LNCAP (cell line): ENCODE results near the gene HYKK.

Experiments used
- CTCF ChIP-seq: fragments of 450-650 bp; IDR thresholded peaks from 2 replicates; pipeline ENCODE4 v1.5.1; 2017; ENCODE audit warnings: mild to moderate bottlenecking

HYKK gene

GRCh38 chr15:78492872-78493271 lies 14.5 kb upstream of the HYKK start:
- no peak for TF ChIP-seq CTCF

- TF ChIP-seq CTCF = no peak
Measured at GRCh38 chr15:78501857-78502256, 5.5 kb upstream of the HYKK start.

GRCh38 chr15:78502641-78503040 lies 4.7 kb upstream of the HYKK start:
- TF ChIP-seq CTCF = no peak

- no peak for TF ChIP-seq CTCF
Measured at GRCh38 chr15:78507831-78508160, 419 bp downstream of the HYKK start.

- no peak for TF ChIP-seq CTCF
Measured at GRCh38 chr15:78508272-78508671, 895 bp downstream of the HYKK start.

GRCh38 chr15:78509726-78510312 lies 2.4 kb downstream of the HYKK start:
- TF ChIP-seq CTCF = no peak

GRCh38 chr15:78524230-78524629 lies 16.9 kb downstream of the HYKK start:
- TF ChIP-seq CTCF = no peak

GRCh38 chr15:78527325-78527724 lies 19.9 kb downstream of the HYKK start:
- no peak for TF ChIP-seq CTCF
